Measurements from ENCODE around the gene FBLN7. TPM values are rescaled to one million over a fixed set of nuclear protein-coding genes. Genes with fewer than 3 reads are reported as not detected.
A peak's percentile ranks its signal among the peaks of the same experiment; 100 is the strongest.

Gene FBLN7
- polyA plus RNA-seq, 1 donor: 1.7 TPM

- H3K9me3 ChIP-seq (ENCODE audit: control insufficient read depth, low read depth, low read length): no peaks in the 10 kb centered on the region
- H3K27ac ChIP-seq (ENCODE audit: low read length): no peak overlapping the region
- H3K27me3 ChIP-seq (ENCODE audit: control insufficient read depth, insufficient read depth, low read length): no peaks in the 10 kb centered on the region
- H3K4me1 ChIP-seq (ENCODE audit: control insufficient read depth, insufficient read depth, low read length): no peaks in the 10 kb centered on the region
- no peaks in the 10 kb centered on the region for H3K36me3 ChIP-seq (ENCODE audit: control insufficient read depth, insufficient read depth, low read length)
- WGBS (ENCODE audit: insufficient coverage, low lambda C conversion rate): 100% methylated on average over 1 of the region's 14 CpGs
- no peak overlapping the region for H3K4me3 ChIP-seq (ENCODE audit: low read length)
- DNase-seq: no peak
These were observed 28.8 kb downstream of the FBLN7 start for GRCh38 chr2:112166806-112167499.

- no peak for DNase-seq
- H3K27me3 ChIP-seq (ENCODE audit: control insufficient read depth, insufficient read depth, low read length): no peaks in the 10 kb centered on the region
- no peaks in the 10 kb centered on the region for H3K4me1 ChIP-seq (ENCODE audit: control insufficient read depth, insufficient read depth, low read length)
- WGBS (ENCODE audit: insufficient coverage, low lambda C conversion rate): no CpG with 5 or more reads among the region's 10 CpGs
- H3K4me3 ChIP-seq (ENCODE audit: low read length): no peak overlapping the region
- no peak overlapping the region for H3K27ac ChIP-seq (ENCODE audit: low read length)
- no peaks in the 10 kb centered on the region for H3K9me3 ChIP-seq (ENCODE audit: control insufficient read depth, low read depth, low read length)
- H3K36me3 ChIP-seq (ENCODE audit: control insufficient read depth, insufficient read depth, low read length): no peaks in the 10 kb centered on the region
These were observed 30.4 kb downstream of the FBLN7 start for GRCh38 chr2:112168422-112169124.

GRCh38 chr2:112170495-112170894 is 32.3 kb downstream of the FBLN7 start:
- no peaks in the 10 kb centered on the region for H3K4me1 ChIP-seq (ENCODE audit: control insufficient read depth, insufficient read depth, low read length)
- H3K27ac ChIP-seq (ENCODE audit: low read length): no peak overlapping the region
- 90% methylated on average over 2 of the region's 4 CpGs for WGBS (ENCODE audit: insufficient coverage, low lambda C conversion rate)
- H3K4me3 ChIP-seq (ENCODE audit: low read length): no peak overlapping the region
- no peaks in the 10 kb centered on the region for H3K9me3 ChIP-seq (ENCODE audit: control insufficient read depth, low read depth, low read length)
- no peak for DNase-seq
- H3K36me3 ChIP-seq (ENCODE audit: control insufficient read depth, insufficient read depth, low read length): no peaks in the 10 kb centered on the region
- no peaks in the 10 kb centered on the region for H3K27me3 ChIP-seq (ENCODE audit: control insufficient read depth, insufficient read depth, low read length)

- Histone ChIP-seq H3K4me1 (ENCODE audit: control insufficient read depth, insufficient read depth, low read length) (no peaks in the 10 kb centered on the region), H3K36me3 (ENCODE audit: control insufficient read depth, insufficient read depth, low read length) (no peaks in the 10 kb centered on the region), H3K27ac (ENCODE audit: low read length) (no peak overlapping the region), H3K4me3 (ENCODE audit: low read length) (no peak overlapping the region), H3K9me3 (ENCODE audit: control insufficient read depth, low read depth, low read length) (no peaks in the 10 kb centered on the region), H3K27me3 (ENCODE audit: control insufficient read depth, insufficient read depth, low read length) (peaks cover 4% of the 10 kb centered on the region)
- no CpG with 5 or more reads among the region's 11 CpGs for WGBS (ENCODE audit: insufficient coverage, low lambda C conversion rate)
- DNase-seq: no peak
These were observed 35.6 kb downstream of the FBLN7 start for GRCh38 chr2:112173646-112174319.

GRCh38 chr2:112174383-112174782 is 36.2 kb downstream of the FBLN7 start:
- H3K4me3 ChIP-seq (ENCODE audit: low read length): no peak overlapping the region
- H3K9me3 ChIP-seq (ENCODE audit: control insufficient read depth, low read depth, low read length): no peaks in the 10 kb centered on the region
- DNase-seq: no peak
- peaks cover 4% of the 10 kb centered on the region for H3K27me3 ChIP-seq (ENCODE audit: control insufficient read depth, insufficient read depth, low read length)
- no peak overlapping the region for H3K27ac ChIP-seq (ENCODE audit: low read length)
- WGBS (ENCODE audit: insufficient coverage, low lambda C conversion rate): 60% methylated on average over 1 of the region's 4 CpGs
- H3K4me1 ChIP-seq (ENCODE audit: control insufficient read depth, insufficient read depth, low read length): no peaks in the 10 kb centered on the region
- H3K36me3 ChIP-seq (ENCODE audit: control insufficient read depth, insufficient read depth, low read length): no peaks in the 10 kb centered on the region

- no peak overlapping the region for H3K4me3 ChIP-seq (ENCODE audit: low read length)
- no CpG with 5 or more reads among the region's 3 CpGs for WGBS (ENCODE audit: insufficient coverage, low lambda C conversion rate)
- no peak overlapping the region for H3K27ac ChIP-seq (ENCODE audit: low read length)
- no peaks in the 10 kb centered on the region for H3K4me1 ChIP-seq (ENCODE audit: control insufficient read depth, insufficient read depth, low read length)
- H3K9me3 ChIP-seq (ENCODE audit: control insufficient read depth, low read depth, low read length): no peaks in the 10 kb centered on the region
- H3K36me3 ChIP-seq (ENCODE audit: control insufficient read depth, insufficient read depth, low read length): no peaks in the 10 kb centered on the region
- no peak for DNase-seq
- peaks cover 7% of the 10 kb centered on the region for H3K27me3 ChIP-seq (ENCODE audit: control insufficient read depth, insufficient read depth, low read length)
These were observed 37.1 kb downstream of the FBLN7 start for GRCh38 chr2:112175333-112175732.

- Histone ChIP-seq H3K4me1 (ENCODE audit: control insufficient read depth, insufficient read depth, low read length) (no peaks in the 10 kb centered on the region), H3K9me3 (ENCODE audit: control insufficient read depth, low read depth, low read length) (no peaks in the 10 kb centered on the region), H3K4me3 (ENCODE audit: low read length) (no peak overlapping the region), H3K27me3 (ENCODE audit: control insufficient read depth, insufficient read depth, low read length) (peaks cover 10% of the 10 kb centered on the region), H3K36me3 (ENCODE audit: control insufficient read depth, insufficient read depth, low read length) (no peaks in the 10 kb centered on the region), H3K27ac (ENCODE audit: low read length) (no peak overlapping the region)
- 100% methylated on average over 3 of the region's 7 CpGs for WGBS (ENCODE audit: insufficient coverage, low lambda C conversion rate)
- DNase-seq: no peak
These were observed 37.9 kb downstream of the FBLN7 start for GRCh38 chr2:112175958-112176573.

GRCh38 chr2:112181571-112182290 is 43.5 kb downstream of the FBLN7 start:
- no CpG with 5 or more reads among the region's 54 CpGs for WGBS (ENCODE audit: insufficient coverage, low lambda C conversion rate)
- Histone ChIP-seq H3K27me3 (ENCODE audit: control insufficient read depth, insufficient read depth, low read length) (peaks cover 31% of the 10 kb centered on the region), H3K27ac (ENCODE audit: low read length) (no peak overlapping the region), H3K4me1 (ENCODE audit: control insufficient read depth, insufficient read depth, low read length) (no peaks in the 10 kb centered on the region), H3K36me3 (ENCODE audit: control insufficient read depth, insufficient read depth, low read length) (no peaks in the 10 kb centered on the region), H3K4me3 (ENCODE audit: low read length) (no peak overlapping the region), H3K9me3 (ENCODE audit: control insufficient read depth, low read depth, low read length) (peaks cover 3% of the 10 kb centered on the region)
- DNase-seq: peak; percentile 4 to 53

GRCh38 chr2:112182581-112183034 is 44.4 kb downstream of the FBLN7 start:
- Histone ChIP-seq H3K27ac (ENCODE audit: low read length) (no peak overlapping the region), H3K4me1 (ENCODE audit: control insufficient read depth, insufficient read depth, low read length) (no peaks in the 10 kb centered on the region), H3K36me3 (ENCODE audit: control insufficient read depth, insufficient read depth, low read length) (no peaks in the 10 kb centered on the region), H3K4me3 (ENCODE audit: low read length) (no peak overlapping the region), H3K9me3 (ENCODE audit: control insufficient read depth, low read depth, low read length) (peaks cover 10% of the 10 kb centered on the region), H3K27me3 (ENCODE audit: control insufficient read depth, insufficient read depth, low read length) (peaks cover 27% of the 10 kb centered on the region)
- DNase-seq: no peak
- 80% methylated on average over 1 of the region's 17 CpGs for WGBS (ENCODE audit: insufficient coverage, low lambda C conversion rate)
